ENCODE data around the gene SMG6. TPM values are rescaled to one million over a fixed set of nuclear protein-coding genes. Genes with fewer than 3 reads are reported as not detected.

SMG6 gene
- total and polyA plus RNA-seq, 2 experiments from 2014 or later = 11.9 to 19.9 TPM

GRCh38 chr17:2230877-2231276 is 72.7 kb downstream of the SMG6 start:
- Histone ChIP-seq H4K20me1 (ENCODE audit: insufficient read depth, poor library complexity, severe bottlenecking) (no peaks in the 10 kb centered on the region), H3K4me2 (no peak overlapping the region), H3K27ac (peak overlapping the region; percentile 42), H3K9me2 (replicated peaks; ENCODE audit: insufficient read depth) (no peaks in the 10 kb centered on the region), H2AFZ (no peak overlapping the region), H3K4me3 (no peak overlapping the region), H3K4me1 (ENCODE audit: insufficient read depth) (peaks cover 11% of the 10 kb centered on the region), H3K9me3 (ENCODE audit: low read depth) (no peaks in the 10 kb centered on the region), H3K79me2 (peaks cover 3% of the 10 kb centered on the region), H3K36me3 (replicated peaks; ENCODE audit: insufficient read depth, low read depth) (no peaks in the 10 kb centered on the region), H3K27me3 (no peaks in the 10 kb centered on the region)
- 67% methylated on average over 6 of the region's 6 CpGs for WGBS (ENCODE audit: low lambda C conversion rate, missing lambda C conversion rate)
- TF ChIP-seq EZH2phosphoT487 (IDR thresholded peaks at IDR 0.05; ENCODE audit: low read depth, severe bottlenecking, unreplicated experiment) (no peak), EZH2 (IDR thresholded peaks at IDR 0.05; ENCODE audit: borderline replicate concordance) (no peak)
- TF ChIP-seq, protein P1, sequence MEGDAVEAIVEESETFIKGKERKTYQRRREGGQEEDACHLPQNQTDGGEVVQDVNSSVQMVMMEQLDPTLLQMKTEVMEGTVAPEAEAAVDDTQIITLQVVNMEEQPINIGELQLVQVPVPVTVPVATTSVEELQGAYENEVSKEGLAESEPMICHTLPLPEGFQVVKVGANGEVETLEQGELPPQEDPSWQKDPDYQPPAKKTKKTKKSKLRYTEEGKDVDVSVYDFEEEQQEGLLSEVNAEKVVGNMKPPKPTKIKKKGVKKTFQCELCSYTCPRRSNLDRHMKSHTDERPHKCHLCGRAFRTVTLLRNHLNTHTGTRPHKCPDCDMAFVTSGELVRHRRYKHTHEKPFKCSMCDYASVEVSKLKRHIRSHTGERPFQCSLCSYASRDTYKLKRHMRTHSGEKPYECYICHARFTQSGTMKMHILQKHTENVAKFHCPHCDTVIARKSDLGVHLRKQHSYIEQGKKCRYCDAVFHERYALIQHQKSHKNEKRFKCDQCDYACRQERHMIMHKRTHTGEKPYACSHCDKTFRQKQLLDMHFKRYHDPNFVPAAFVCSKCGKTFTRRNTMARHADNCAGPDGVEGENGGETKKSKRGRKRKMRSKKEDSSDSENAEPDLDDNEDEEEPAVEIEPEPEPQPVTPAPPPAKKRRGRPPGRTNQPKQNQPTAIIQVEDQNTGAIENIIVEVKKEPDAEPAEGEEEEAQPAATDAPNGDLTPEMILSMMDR (IDR thresholded peaks at IDR 0.05; ENCODE audit: poor library complexity) = no peak
- DNase-seq (ENCODE audit: low spot score) = no peak

- H3K9me2 ChIP-seq (replicated peaks; ENCODE audit: insufficient read depth) = no peaks in the 10 kb centered on the region
- TF ChIP-seq EZH2phosphoT487 (IDR thresholded peaks at IDR 0.05; ENCODE audit: low read depth, severe bottlenecking, unreplicated experiment) = no peak
- no peak for TF ChIP-seq EZH2 (IDR thresholded peaks at IDR 0.05; ENCODE audit: borderline replicate concordance)
- TF ChIP-seq, protein P1 (IDR thresholded peaks at IDR 0.05; ENCODE audit: poor library complexity) = no peak
These were observed 76.4 kb downstream of the SMG6 start for GRCh38 chr17:2227025-2227699.

DNA sequence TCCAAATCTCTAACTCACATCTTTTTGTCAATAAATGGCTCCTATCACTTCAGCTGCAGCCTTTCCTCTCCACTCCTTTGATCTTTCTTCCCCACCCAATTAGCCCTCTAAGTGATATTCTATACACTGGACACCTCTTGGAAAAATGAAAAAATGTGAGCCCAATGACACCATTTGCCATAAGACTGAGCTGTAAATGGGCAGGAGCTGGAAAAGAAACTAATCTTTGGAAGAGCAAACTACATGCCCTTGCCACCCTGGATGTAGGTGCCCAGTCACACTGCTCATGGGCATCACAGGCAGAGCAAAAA is 80.0 kb downstream of the SMG6 start:
- H3K4me2 ChIP-seq = peak overlapping the region; percentile 25

More at GRCh38 chr17:2227025-2227699, 76.4 kb downstream of the SMG6 start:
- Histone ChIP-seq H4K20me1 (ENCODE audit: insufficient read depth, poor library complexity, severe bottlenecking) (no peaks in the 10 kb centered on the region), H3K27ac (peak overlapping the region; percentile 32), H3K4me3 (no peak overlapping the region), H2AFZ (no peak overlapping the region), H3K79me2 (peaks cover 23% of the 10 kb centered on the region), H3K9me3 (ENCODE audit: low read depth) (no peaks in the 10 kb centered on the region), H3K27me3 (no peaks in the 10 kb centered on the region), H3K4me1 (ENCODE audit: insufficient read depth) (peaks cover 25% of the 10 kb centered on the region), H3K4me2 (no peak overlapping the region), H3K36me3 (replicated peaks; ENCODE audit: insufficient read depth, low read depth) (no peaks in the 10 kb centered on the region)
- 72% methylated on average over 6 of the region's 6 CpGs for WGBS (ENCODE audit: low lambda C conversion rate, missing lambda C conversion rate)
- DNase-seq (ENCODE audit: low spot score) = no peak

More for the DNA sequence above, 80.0 kb downstream of the SMG6 start:
- no peaks in the 10 kb centered on the region for H3K27me3 ChIP-seq
- H2AFZ ChIP-seq = no peak overlapping the region
- no peaks in the 10 kb centered on the region for H4K20me1 ChIP-seq (ENCODE audit: insufficient read depth, poor library complexity, severe bottlenecking)
- H3K36me3 ChIP-seq (replicated peaks; ENCODE audit: insufficient read depth, low read depth) = no peaks in the 10 kb centered on the region
- peak overlapping the region; percentile 59 for H3K27ac ChIP-seq
- H3K9me3 ChIP-seq (ENCODE audit: low read depth) = no peaks in the 10 kb centered on the region
- no peak for DNase-seq (ENCODE audit: low spot score)
- TF ChIP-seq, protein P1 (IDR thresholded peaks at IDR 0.05; ENCODE audit: poor library complexity) = no peak
- TF ChIP-seq EZH2phosphoT487 (IDR thresholded peaks at IDR 0.05; ENCODE audit: low read depth, severe bottlenecking, unreplicated experiment) (no peak), EZH2 (IDR thresholded peaks at IDR 0.05; ENCODE audit: borderline replicate concordance) (no peak)
- no peaks in the 10 kb centered on the region for H3K9me2 ChIP-seq (replicated peaks; ENCODE audit: insufficient read depth)
- H3K4me3 ChIP-seq = no peak overlapping the region
- peaks cover 14% of the 10 kb centered on the region for H3K4me1 ChIP-seq (ENCODE audit: insufficient read depth)
- peaks cover 26% of the 10 kb centered on the region for H3K79me2 ChIP-seq

Measured in hepatocyte (in vitro differentiated cells).